GM23338 (cell line): ENCODE results near the gene LEKR1. TPM values are rescaled to one million over a fixed set of nuclear protein-coding genes. Genes with fewer than 3 reads are reported as not detected.

Source experiments
- ATAC-seq: fragments of 200-7000 bp; cut with Tn5 transposase; 3 replicates; pipeline ENCODE4 v1.9.1; 2020
- DNase-seq: peaks from one replicate; pipeline ENCODE4 v3.0.0-alpha.2; 2015; ENCODE audit warnings: low spot score
- H2AFZ ChIP-seq: fragments of 200-600 bp; sonication (generic); 2 replicates; pipeline ENCODE4 v1.8.0; 2016; ENCODE audit warnings: antibody characterized with exemption, mild to moderate bottlenecking, moderate library complexity
- H3F3A ChIP-seq: fragments of 200-600 bp; sonication (generic); replicated peaks from 2 replicates; pipeline ENCODE4 v1.8.0; 2017; ENCODE audit warnings: antibody characterized with exemption, mixed run types, low read depth
- H3K27ac ChIP-seq: fragments of 200-600 bp; sonication (generic); 2 replicates; pipeline ENCODE4 v1.6.1; 2016; ENCODE audit warnings: low read depth
- H3K27me3 ChIP-seq: fragments of 200-600 bp; sonication (generic); 2 replicates; pipeline ENCODE4 v1.8.0; 2016; ENCODE audit warnings: mild to moderate bottlenecking, mixed run types, moderate library complexity; ENCODE audit not compliant: insufficient read depth
- H3K36me3 ChIP-seq: fragments of 200-600 bp; sonication (generic); 2 replicates; pipeline ENCODE4 v1.8.0; 2016; ENCODE audit warnings: mild to moderate bottlenecking; ENCODE audit not compliant: insufficient read depth
- H3K4me1 ChIP-seq: fragments of 200-600 bp; sonication (generic); 2 replicates; pipeline ENCODE4 v1.8.0; 2016; ENCODE audit warnings: mild to moderate bottlenecking, moderate library complexity; ENCODE audit not compliant: insufficient read depth
- H3K4me2 ChIP-seq: fragments of 200-600 bp; sonication (generic); 2 replicates; pipeline ENCODE4 v1.7.1; 2017; ENCODE audit warnings: mixed run types
- H3K4me3 ChIP-seq: fragments of 200-600 bp; sonication (generic); 2 replicates; pipeline ENCODE4 v1.6.1; 2016; ENCODE audit warnings: mixed run types
- H3K79me2 ChIP-seq: fragments of 200-600 bp; sonication (generic); replicated peaks from 2 replicates; pipeline ENCODE4 v1.8.0; 2017; ENCODE audit warnings: mild to moderate bottlenecking; ENCODE audit not compliant: insufficient read depth
- H3K9me2 ChIP-seq: fragments of 200-600 bp; sonication (generic); 2 replicates; pipeline ENCODE4 v1.8.0; 2017; ENCODE audit not compliant: insufficient read depth
- H4K20me1 ChIP-seq: fragments of 200-600 bp; sonication (generic); replicated peaks from 2 replicates; pipeline ENCODE4 v1.8.0; 2017; ENCODE audit warnings: mild to moderate bottlenecking; ENCODE audit not compliant: insufficient read depth
- H3K27ac Mint-ChIP-seq: 2 replicates; pipeline ENCODE4 v1.8.0; 2020; ENCODE audit warnings: inconsistent platforms, mild to moderate bottlenecking, moderate library complexity, mixed read lengths
- H3K27me3 Mint-ChIP-seq: 3 replicates; pipeline ENCODE4 v1.8.0; 2022; ENCODE audit warnings: low read depth, mild to moderate bottlenecking, moderate library complexity, mixed read lengths, inconsistent platforms; ENCODE audit not compliant: insufficient read depth, poor library complexity
- H3K36me3 Mint-ChIP-seq: 3 replicates; pipeline ENCODE4 v1.8.0; 2021; ENCODE audit warnings: low read depth, mild to moderate bottlenecking, inconsistent platforms, moderate library complexity, mixed read lengths
- H3K4me1 Mint-ChIP-seq: 3 replicates; pipeline ENCODE4 v1.8.0; 2020; ENCODE audit warnings: mild to moderate bottlenecking, inconsistent platforms, mixed read lengths
- H3K4me3 Mint-ChIP-seq: 3 replicates; pipeline ENCODE4 v1.8.0; 2021; ENCODE audit warnings: moderate library complexity, mild to moderate bottlenecking, inconsistent platforms, mixed read lengths
- H3K9me3 Mint-ChIP-seq: 3 replicates; pipeline ENCODE4 v1.8.0; 2020; ENCODE audit warnings: moderate library complexity, mild to moderate bottlenecking, inconsistent platforms, mixed read lengths
- EZH2phosphoT487 ChIP-seq: fragments of 200-600 bp; sonication (generic); IDR thresholded peaks from one replicate; pipeline ENCODE4 v1.8.1; 2018; ENCODE audit warnings: antibody characterized with exemption; ENCODE audit not compliant: unreplicated experiment
- JUNB ChIP-seq: IDR thresholded peaks from one replicate; pipeline ENCODE4 v1.6.1; 2016; ENCODE audit warnings: antibody characterized with exemption; ENCODE audit not compliant: unreplicated experiment
- NANOG ChIP-seq: IDR thresholded peaks from 2 replicates; pipeline ENCODE4 v1.6.1; 2016; ENCODE audit warnings: antibody characterized with exemption, borderline replicate concordance
- POLR2AphosphoS5 ChIP-seq: IDR thresholded peaks from 2 replicates; pipeline ENCODE4 v1.6.1; 2016; ENCODE audit warnings: antibody characterized with exemption, low read depth
- STAT1 ChIP-seq: IDR thresholded peaks from one replicate; pipeline ENCODE4 v1.6.1; 2016; ENCODE audit warnings: antibody characterized with exemption; ENCODE audit not compliant: unreplicated experiment
- ZNF114 ChIP-seq: fragments of 250-450 bp; sonication (Bioruptor Pico); IDR thresholded peaks from 2 replicates; pipeline ENCODE4 v1.5.0; 2020; ENCODE audit warnings: mild to moderate bottlenecking, moderate library complexity
- ZNF331 ChIP-seq: fragments of 250-450 bp; sonication (Bioruptor Pico); IDR thresholded peaks from 2 replicates; pipeline ENCODE4 v1.5.0; 2020; ENCODE audit warnings: low read depth, mild to moderate bottlenecking, moderate library complexity
- polyA plus RNA-seq: library from polyadenylated mRNA; unstranded; fragments of >200 nt; fragmentation: Nextera tagmentation; extraction: Ambion mirVana; gene quantifications from 2 replicates; pipeline ENCODE4 v1.2.1, GENCODE V29; 2016
- total RNA-seq: library from RNA; depleted of rRNA; stranded (reverse); fragments of >200 nt; shearing (Covaris generic); gene quantifications from 2 replicates; pipeline ENCODE4 v1.2.3, GENCODE V29; 2014
- TF ChIP-seq, protein P1 (sequence below), 2 experiments: fragments of 200-600 bp in 1 of 2; sonication (generic) in 1 of 2; conservative IDR thresholded peaks; 2 replicates each; pipeline versions ENCODE4 v1.5.1 to v1.6.1; 2016 to 2017; ENCODE audit warnings: antibody characterized with exemption in 2 of 2, low read depth in 2 of 2, mild to moderate bottlenecking in 2 of 2, moderate library complexity in 1 of 2
- TF ChIP-seq, protein P2 (sequence below): fragments of 250-450 bp; sonication (Bioruptor Pico); IDR thresholded peaks from 2 replicates; pipeline ENCODE4 v1.5.0; 2020; ENCODE audit warnings: mild to moderate bottlenecking, moderate library complexity

LEKR1 gene
- total and polyA plus RNA-seq, 2 experiments from 2014 or later, result not detected

DNA sequence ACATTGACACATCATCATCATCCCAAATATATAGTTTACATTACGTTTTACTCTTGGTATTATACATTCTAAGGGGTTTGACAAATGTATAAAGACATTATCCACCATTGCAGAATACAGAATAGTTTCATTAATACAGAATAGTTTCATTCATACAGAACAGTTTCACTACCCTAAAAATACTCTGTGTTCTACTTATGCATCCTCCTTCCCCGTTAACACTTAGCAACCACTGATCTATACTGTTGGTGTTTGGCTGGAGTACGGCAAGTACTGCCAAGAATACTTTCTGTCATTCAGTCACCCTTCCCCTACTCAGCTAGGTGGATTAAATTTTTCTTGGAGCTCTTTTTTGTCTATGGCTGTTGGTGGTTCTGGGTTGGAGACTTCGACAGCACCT, 33.4 kb downstream of the LEKR1 start:
- H3K4me1 Mint-ChIP-seq, result no peaks in the 10 kb centered on the region
- no peak overlapping the region for H3K4me3 ChIP-seq
- H3K27me3 ChIP-seq, result no peaks in the 10 kb centered on the region
- H3F3A ChIP-seq, result no peaks in the 10 kb centered on the region
- no peak overlapping the region for H2AFZ ChIP-seq
- no peak for TF ChIP-seq POLR2AphosphoS5
- TF ChIP-seq ZNF331, result no peak
- no peaks in the 10 kb centered on the region for H3K9me2 ChIP-seq
- no peaks in the 10 kb centered on the region for H3K36me3 Mint-ChIP-seq
- ATAC-seq, result no peak
- H3K27me3 Mint-ChIP-seq, result no peaks in the 10 kb centered on the region
- no peaks in the 10 kb centered on the region for H4K20me1 ChIP-seq
- H3K27ac Mint-ChIP-seq, result no peak overlapping the region
- no peaks in the 10 kb centered on the region for H3K36me3 ChIP-seq
- no peak overlapping the region for H3K4me3 Mint-ChIP-seq
- no peaks in the 10 kb centered on the region for H3K9me3 Mint-ChIP-seq
- no peak overlapping the region for H3K27ac ChIP-seq
- H3K79me2 ChIP-seq, result no peaks in the 10 kb centered on the region
- DNase-seq, result no peak
- no peaks in the 10 kb centered on the region for H3K4me1 ChIP-seq
- H3K4me2 ChIP-seq, result no peak overlapping the region

DNA sequence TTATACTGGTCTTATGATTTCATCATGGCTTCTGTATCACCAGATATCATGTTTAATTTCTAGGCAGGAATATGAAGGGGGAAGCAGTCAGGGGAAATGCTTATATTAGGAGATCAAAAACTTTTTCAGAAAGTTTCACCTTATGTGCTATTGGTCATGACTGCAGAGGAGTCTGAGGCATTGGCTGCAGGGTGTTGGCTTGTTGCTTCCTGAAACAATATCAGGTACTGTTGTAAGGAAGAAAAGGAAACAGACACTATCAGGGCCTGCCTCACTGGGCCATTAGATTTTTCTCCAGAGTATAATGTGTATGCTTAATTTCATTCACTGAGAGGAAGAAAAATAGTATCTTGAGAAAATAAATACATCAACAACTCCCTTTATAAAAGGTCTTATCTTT, 34.7 kb downstream of the LEKR1 start:
- no peak overlapping the region for H3K27ac ChIP-seq
- H4K20me1 ChIP-seq, result no peaks in the 10 kb centered on the region
- Mint-ChIP-seq H3K4me1 (no peaks in the 10 kb centered on the region), H3K4me3 (no peak overlapping the region), H3K36me3 (no peaks in the 10 kb centered on the region), H3K27ac (no peak overlapping the region), H3K27me3 (no peaks in the 10 kb centered on the region), H3K9me3 (no peaks in the 10 kb centered on the region)
- H3K27me3 ChIP-seq, result no peaks in the 10 kb centered on the region
- DNase-seq (no peak), ATAC-seq (no peak)
- no peak overlapping the region for H3K4me2 ChIP-seq
- H3K9me2 ChIP-seq, result no peaks in the 10 kb centered on the region
- TF ChIP-seq NANOG, result no peak
- TF ChIP-seq EZH2phosphoT487, result no peak
- TF ChIP-seq, protein P1, sequence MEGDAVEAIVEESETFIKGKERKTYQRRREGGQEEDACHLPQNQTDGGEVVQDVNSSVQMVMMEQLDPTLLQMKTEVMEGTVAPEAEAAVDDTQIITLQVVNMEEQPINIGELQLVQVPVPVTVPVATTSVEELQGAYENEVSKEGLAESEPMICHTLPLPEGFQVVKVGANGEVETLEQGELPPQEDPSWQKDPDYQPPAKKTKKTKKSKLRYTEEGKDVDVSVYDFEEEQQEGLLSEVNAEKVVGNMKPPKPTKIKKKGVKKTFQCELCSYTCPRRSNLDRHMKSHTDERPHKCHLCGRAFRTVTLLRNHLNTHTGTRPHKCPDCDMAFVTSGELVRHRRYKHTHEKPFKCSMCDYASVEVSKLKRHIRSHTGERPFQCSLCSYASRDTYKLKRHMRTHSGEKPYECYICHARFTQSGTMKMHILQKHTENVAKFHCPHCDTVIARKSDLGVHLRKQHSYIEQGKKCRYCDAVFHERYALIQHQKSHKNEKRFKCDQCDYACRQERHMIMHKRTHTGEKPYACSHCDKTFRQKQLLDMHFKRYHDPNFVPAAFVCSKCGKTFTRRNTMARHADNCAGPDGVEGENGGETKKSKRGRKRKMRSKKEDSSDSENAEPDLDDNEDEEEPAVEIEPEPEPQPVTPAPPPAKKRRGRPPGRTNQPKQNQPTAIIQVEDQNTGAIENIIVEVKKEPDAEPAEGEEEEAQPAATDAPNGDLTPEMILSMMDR (conservative IDR thresholded peaks at IDR 0.05; ENCODE audit: low read depth in 2 of 2), result no peak
- H3F3A ChIP-seq, result no peaks in the 10 kb centered on the region
- H3K36me3 ChIP-seq, result no peaks in the 10 kb centered on the region
- H3K4me1 ChIP-seq, result no peaks in the 10 kb centered on the region
- H3K79me2 ChIP-seq, result no peaks in the 10 kb centered on the region
- no peak overlapping the region for H2AFZ ChIP-seq
- H3K4me3 ChIP-seq, result no peak overlapping the region

DNA sequence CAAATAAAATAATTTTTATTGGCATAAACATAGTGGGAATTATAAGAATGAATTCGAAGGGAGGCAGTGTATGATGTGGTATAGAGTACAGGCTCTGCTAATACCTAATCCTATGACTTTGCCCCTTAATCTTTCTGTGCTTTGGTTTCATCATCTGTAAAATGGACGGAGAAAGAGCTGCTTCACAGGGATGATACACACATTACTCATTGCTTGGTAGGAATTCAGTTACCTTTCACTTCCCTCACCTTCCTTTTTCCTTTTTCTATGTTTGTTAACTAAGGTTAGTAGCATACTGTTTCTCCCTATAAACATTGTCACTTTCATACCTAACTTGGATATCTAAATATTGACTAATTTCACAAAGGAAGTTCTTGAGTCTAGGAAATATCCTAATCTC, 36.2 kb downstream of the LEKR1 start:
- Histone ChIP-seq H3K27me3 (no peaks in the 10 kb centered on the region), H2AFZ (no peak overlapping the region), H3K4me3 (no peak overlapping the region), H3K79me2 (no peaks in the 10 kb centered on the region), H3K4me2 (no peak overlapping the region), H3K36me3 (no peaks in the 10 kb centered on the region), H3K27ac (no peak overlapping the region), H3K4me1 (no peaks in the 10 kb centered on the region), H3F3A (no peaks in the 10 kb centered on the region), H3K9me2 (no peaks in the 10 kb centered on the region), H4K20me1 (no peaks in the 10 kb centered on the region)
- no peaks in the 10 kb centered on the region for H3K9me3 Mint-ChIP-seq
- no peak for ATAC-seq
- H3K4me1 Mint-ChIP-seq, result no peaks in the 10 kb centered on the region
- no peak overlapping the region for H3K27ac Mint-ChIP-seq
- TF ChIP-seq, protein P2, sequence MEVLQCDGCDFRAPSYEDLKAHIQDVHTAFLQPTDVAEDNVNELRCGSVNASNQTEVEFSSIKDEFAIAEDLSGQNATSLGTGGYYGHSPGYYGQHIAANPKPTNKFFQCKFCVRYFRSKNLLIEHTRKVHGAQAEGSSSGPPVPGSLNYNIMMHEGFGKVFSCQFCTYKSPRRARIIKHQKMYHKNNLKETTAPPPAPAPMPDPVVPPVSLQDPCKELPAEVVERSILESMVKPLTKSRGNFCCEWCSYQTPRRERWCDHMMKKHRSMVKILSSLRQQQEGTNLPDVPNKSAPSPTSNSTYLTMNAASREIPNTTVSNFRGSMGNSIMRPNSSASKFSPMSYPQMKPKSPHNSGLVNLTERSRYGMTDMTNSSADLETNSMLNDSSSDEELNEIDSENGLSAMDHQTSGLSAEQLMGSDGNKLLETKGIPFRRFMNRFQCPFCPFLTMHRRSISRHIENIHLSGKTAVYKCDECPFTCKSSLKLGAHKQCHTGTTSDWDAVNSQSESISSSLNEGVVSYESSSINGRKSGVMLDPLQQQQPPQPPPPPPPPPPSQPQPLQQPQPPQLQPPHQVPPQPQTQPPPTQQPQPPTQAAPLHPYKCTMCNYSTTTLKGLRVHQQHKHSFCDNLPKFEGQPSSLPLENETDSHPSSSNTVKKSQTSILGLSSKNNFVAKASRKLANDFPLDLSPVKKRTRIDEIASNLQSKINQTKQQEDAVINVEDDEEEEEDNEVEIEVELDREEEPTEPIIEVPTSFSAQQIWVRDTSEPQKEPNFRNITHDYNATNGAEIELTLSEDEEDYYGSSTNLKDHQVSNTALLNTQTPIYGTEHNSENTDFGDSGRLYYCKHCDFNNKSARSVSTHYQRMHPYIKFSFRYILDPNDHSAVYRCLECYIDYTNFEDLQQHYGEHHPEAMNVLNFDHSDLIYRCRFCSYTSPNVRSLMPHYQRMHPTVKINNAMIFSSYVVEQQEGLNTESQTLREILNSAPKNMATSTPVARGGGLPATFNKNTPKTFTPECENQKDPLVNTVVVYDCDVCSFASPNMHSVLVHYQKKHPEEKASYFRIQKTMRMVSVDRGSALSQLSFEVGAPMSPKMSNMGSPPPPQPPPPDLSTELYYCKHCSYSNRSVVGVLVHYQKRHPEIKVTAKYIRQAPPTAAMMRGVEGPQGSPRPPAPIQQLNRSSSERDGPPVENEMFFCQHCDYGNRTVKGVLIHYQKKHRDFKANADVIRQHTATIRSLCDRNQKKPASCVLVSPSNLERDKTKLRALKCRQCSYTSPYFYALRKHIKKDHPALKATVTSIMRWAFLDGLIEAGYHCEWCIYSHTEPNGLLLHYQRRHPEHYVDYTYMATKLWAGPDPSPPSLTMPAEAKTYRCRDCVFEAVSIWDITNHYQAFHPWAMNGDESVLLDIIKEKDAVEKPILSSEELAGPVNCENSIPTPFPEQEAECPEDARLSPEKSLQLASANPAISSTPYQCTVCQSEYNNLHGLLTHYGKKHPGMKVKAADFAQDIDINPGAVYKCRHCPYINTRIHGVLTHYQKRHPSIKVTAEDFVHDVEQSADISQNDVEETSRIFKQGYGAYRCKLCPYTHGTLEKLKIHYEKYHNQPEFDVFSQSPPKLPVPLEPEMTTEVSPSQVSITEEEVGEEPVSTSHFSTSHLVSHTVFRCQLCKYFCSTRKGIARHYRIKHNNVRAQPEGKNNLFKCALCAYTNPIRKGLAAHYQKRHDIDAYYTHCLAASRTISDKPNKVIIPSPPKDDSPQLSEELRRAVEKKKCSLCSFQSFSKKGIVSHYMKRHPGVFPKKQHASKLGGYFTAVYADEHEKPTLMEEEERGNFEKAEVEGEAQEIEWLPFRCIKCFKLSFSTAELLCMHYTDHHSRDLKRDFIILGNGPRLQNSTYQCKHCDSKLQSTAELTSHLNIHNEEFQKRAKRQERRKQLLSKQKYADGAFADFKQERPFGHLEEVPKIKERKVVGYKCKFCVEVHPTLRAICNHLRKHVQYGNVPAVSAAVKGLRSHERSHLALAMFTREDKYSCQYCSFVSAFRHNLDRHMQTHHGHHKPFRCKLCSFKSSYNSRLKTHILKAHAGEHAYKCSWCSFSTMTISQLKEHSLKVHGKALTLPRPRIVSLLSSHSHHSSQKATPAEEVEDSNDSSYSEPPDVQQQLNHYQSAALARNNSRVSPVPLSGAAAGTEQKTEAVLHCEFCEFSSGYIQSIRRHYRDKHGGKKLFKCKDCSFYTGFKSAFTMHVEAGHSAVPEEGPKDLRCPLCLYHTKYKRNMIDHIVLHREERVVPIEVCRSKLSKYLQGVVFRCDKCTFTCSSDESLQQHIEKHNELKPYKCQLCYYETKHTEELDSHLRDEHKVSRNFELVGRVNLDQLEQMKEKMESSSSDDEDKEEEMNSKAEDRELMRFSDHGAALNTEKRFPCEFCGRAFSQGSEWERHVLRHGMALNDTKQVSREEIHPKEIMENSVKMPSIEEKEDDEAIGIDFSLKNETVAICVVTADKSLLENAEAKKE (CRISPR knock-in tag), result no peak
- TF ChIP-seq ZNF114 (CRISPR knock-in tag) (no peak), JUNB (no peak), STAT1 (no peak), ZNF331 (no peak)
- no peaks in the 10 kb centered on the region for H3K27me3 Mint-ChIP-seq
- no peaks in the 10 kb centered on the region for H3K36me3 Mint-ChIP-seq
- no peak for DNase-seq
- H3K4me3 Mint-ChIP-seq, result no peak overlapping the region
